Measurements from ENCODE around the gene CCNI2.

The CCNI2 gene

DNA sequence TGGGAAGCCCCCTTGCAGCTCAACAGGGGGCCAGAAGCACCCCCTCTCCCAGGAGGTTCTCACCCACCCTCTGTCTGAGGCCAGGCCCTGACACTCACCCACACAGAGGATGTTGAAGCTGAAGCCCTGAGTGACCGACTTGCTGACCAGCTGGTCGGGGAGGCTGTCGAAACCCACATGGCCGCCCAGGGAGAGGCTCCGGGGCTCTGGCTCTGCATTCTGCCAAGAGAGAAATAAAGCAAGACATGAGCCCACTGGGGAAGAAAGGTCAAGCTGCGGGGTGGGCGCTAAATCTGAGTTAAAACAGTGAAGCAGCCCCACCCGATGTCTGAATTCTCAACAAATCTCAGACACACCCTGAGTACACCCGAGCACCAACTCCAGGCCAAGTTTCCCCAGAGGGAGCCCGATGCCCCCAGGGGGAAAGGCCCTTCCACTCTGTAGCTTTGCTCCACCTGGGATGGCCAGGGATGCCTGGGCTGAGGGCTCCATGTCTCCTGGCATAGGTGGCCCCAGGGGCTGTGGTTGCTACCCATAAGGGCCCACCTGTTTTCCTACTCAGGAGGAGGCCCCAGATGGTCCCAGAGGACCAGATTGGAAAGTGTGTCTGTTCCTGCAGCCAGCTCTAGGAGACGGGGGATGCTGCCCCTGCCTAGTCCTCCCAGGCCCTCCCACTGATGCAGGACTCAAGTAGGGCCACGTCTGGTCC is 18.2 kb downstream of the CCNI2 start:
- H3K36me3 ChIP-seq (ENCODE audit: control insufficient read depth in 1 of 2, insufficient read depth in 2 of 2, low read length in 2 of 2) = peaks cover 25 to 45% of the 10 kb centered on the region in 2 donors
- no peak overlapping the region for H3K4me3 ChIP-seq (ENCODE audit: low read depth in 1 of 2, low read length in 2 of 2)
- no peak overlapping the region for H3K9ac ChIP-seq (ENCODE audit: low read depth in 1 of 2, low read length in 2 of 2)
- H3K9me3 ChIP-seq (ENCODE audit: control insufficient read depth in 1 of 2, low read length in 2 of 2) = no peaks in the 10 kb centered on the region
- H3K27ac ChIP-seq (ENCODE audit: low read depth, low read length) = no peak overlapping the region
- H3K27me3 ChIP-seq (ENCODE audit: control insufficient read depth in 1 of 2, insufficient read depth in 2 of 2, low read length in 2 of 2) = no peaks in the 10 kb centered on the region
- peaks cover 3 to 6% of the 10 kb centered on the region in 2 donors for H3K4me1 ChIP-seq (ENCODE audit: control insufficient read depth in 1 of 2, insufficient read depth in 2 of 2, low read length in 2 of 2)

DNA sequence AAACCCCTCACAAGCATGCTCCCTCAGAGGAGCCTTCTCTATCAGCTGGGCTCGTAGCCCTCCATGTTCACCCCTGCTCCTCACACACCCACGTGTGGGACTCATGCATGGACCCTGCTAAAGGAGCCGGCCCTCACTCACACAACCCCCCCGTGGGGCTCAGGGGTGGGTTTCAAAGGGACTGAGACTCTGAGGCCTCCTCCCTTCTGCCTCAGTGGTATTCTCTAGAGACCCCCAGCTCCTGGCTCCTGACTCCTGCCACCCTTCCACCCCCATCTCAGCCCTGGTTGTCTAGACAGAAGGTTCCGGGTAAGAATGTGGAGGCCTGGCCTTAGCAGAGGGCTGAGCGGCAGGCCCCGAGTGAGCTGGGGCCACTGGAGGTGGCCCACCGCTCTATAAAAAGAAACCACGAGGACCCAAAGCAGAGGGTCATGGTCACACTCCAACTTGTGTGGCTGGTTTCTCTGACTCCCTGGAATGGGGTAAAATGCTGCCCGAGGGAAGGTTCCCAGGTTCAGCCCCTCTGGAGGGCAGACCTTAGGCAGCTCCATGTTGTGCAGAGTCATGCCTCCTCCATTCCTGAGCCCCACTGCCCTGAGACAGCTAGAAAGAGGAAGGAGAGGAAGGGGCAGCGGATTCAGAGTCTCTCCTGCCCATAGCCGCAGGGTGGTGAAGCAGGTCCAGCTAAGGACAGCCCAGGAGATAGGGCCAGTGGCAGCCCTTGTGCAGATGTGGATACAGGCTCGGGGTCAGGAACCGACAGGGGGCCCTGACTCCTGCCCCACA is 19.0 kb downstream of the CCNI2 start:
- Histone ChIP-seq H3K27me3 (ENCODE audit: control insufficient read depth in 1 of 2, insufficient read depth in 2 of 2, low read length in 2 of 2) (no peaks in the 10 kb centered on the region), H3K27ac (ENCODE audit: low read depth, low read length) (no peak overlapping the region), H3K9ac (ENCODE audit: low read depth in 1 of 2, low read length in 2 of 2) (no peak overlapping the region), H3K4me1 (ENCODE audit: control insufficient read depth in 1 of 2, insufficient read depth in 2 of 2, low read length in 2 of 2) (peaks cover 3 to 6% of the 10 kb centered on the region in 2 donors), H3K9me3 (ENCODE audit: control insufficient read depth in 1 of 2, low read length in 2 of 2) (no peaks in the 10 kb centered on the region), H3K36me3 (ENCODE audit: control insufficient read depth in 1 of 2, insufficient read depth in 2 of 2, low read length in 2 of 2) (peaks cover 25 to 38% of the 10 kb centered on the region in 2 donors), H3K4me3 (ENCODE audit: low read depth in 1 of 2, low read length in 2 of 2) (no peak overlapping the region)

DNA sequence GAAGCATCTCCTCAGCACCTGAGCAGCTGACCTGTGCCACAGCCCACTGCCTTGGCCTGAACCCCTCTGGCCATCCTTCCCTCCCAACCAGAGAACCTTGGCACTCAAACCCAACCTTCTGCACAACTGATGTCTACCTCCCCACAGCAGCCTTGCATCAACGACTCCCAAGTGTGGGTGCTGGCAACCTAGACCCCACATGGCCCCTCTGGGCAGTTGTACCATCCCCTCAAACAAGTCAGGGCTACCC is 19.5 kb downstream of the CCNI2 start:
- no peaks in the 10 kb centered on the region for H3K27me3 ChIP-seq (ENCODE audit: control insufficient read depth in 1 of 2, insufficient read depth in 2 of 2, low read length in 2 of 2)
- peaks cover 3 to 6% of the 10 kb centered on the region in 2 donors for H3K4me1 ChIP-seq (ENCODE audit: control insufficient read depth in 1 of 2, insufficient read depth in 2 of 2, low read length in 2 of 2)
- no peak overlapping the region for H3K27ac ChIP-seq (ENCODE audit: low read depth, low read length)
- no peaks in the 10 kb centered on the region for H3K9me3 ChIP-seq (ENCODE audit: control insufficient read depth in 1 of 2, low read length in 2 of 2)
- H3K9ac ChIP-seq (ENCODE audit: low read depth in 1 of 2, low read length in 2 of 2) = no peak overlapping the region
- no peak overlapping the region for H3K4me3 ChIP-seq (ENCODE audit: low read depth in 1 of 2, low read length in 2 of 2)
- H3K36me3 ChIP-seq (ENCODE audit: control insufficient read depth in 1 of 2, insufficient read depth in 2 of 2, low read length in 2 of 2) = peaks cover 25 to 32% of the 10 kb centered on the region in 2 donors

DNA sequence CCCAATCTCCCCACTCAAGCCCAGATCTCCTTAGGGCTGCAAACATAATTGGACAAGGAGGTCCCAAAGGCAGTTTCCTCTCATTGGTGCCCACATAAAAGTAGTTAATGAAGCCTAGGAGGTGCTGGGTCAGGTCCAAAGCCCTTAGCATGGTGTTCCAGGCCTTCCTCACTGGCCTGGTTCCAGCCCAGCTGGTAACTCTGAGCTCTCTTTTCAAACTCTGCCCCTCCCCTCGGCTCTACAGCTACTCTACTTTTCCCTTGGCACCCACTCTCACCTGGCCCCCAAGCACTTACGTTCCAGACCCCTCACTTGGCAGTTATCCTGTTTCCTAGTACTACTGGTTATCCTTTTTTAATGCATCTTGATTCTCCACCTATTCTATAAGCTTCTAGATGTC is 19.9 kb downstream of the CCNI2 start:
- Histone ChIP-seq H3K4me1 (ENCODE audit: control insufficient read depth in 1 of 2, insufficient read depth in 2 of 2, low read length in 2 of 2) (peaks cover 3 to 6% of the 10 kb centered on the region in 2 donors), H3K27me3 (ENCODE audit: control insufficient read depth in 1 of 2, insufficient read depth in 2 of 2, low read length in 2 of 2) (no peaks in the 10 kb centered on the region), H3K9ac (ENCODE audit: low read depth in 1 of 2, low read length in 2 of 2) (no peak overlapping the region), H3K36me3 (ENCODE audit: control insufficient read depth in 1 of 2, insufficient read depth in 2 of 2, low read length in 2 of 2) (peaks cover 26 to 29% of the 10 kb centered on the region in 2 donors), H3K27ac (ENCODE audit: low read depth, low read length) (no peak overlapping the region), H3K4me3 (ENCODE audit: low read depth in 1 of 2, low read length in 2 of 2) (no peak overlapping the region), H3K9me3 (ENCODE audit: control insufficient read depth in 1 of 2, low read length in 2 of 2) (no peaks in the 10 kb centered on the region)

DNA sequence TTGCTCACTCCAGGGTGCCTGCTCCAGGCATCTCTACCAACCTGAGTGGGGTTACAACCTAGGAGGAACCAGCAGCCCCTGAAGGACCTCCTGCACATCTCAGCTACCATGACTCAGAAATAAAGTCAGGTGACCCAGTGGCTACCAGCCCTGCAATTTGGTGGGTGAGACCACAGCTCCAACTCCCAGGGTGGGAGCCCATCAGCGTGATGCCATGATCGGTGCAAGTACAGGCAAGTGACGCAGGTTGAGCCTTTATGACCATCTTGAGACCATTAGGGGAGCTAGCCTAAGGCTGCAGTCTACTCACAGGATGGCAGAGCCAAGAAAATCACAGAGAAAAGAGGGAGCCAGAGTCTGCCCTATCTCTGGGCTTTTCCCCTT is 21.3 kb downstream of the CCNI2 start:
- Histone ChIP-seq H3K9me3 (ENCODE audit: control insufficient read depth in 1 of 2, low read length in 2 of 2) (no peaks in the 10 kb centered on the region), H3K27ac (ENCODE audit: low read depth, low read length) (no peak overlapping the region), H3K27me3 (ENCODE audit: control insufficient read depth in 1 of 2, insufficient read depth in 2 of 2, low read length in 2 of 2) (no peaks in the 10 kb centered on the region), H3K9ac (ENCODE audit: low read depth in 1 of 2, low read length in 2 of 2) (no peak overlapping the region), H3K4me1 (ENCODE audit: control insufficient read depth in 1 of 2, insufficient read depth in 2 of 2, low read length in 2 of 2) (peaks cover 3 to 6% of the 10 kb centered on the region in 2 donors), H3K36me3 (ENCODE audit: control insufficient read depth in 1 of 2, insufficient read depth in 2 of 2, low read length in 2 of 2) (peaks cover 14 to 16% of the 10 kb centered on the region in 2 donors), H3K4me3 (ENCODE audit: low read depth in 1 of 2, low read length in 2 of 2) (no peak overlapping the region)

DNA sequence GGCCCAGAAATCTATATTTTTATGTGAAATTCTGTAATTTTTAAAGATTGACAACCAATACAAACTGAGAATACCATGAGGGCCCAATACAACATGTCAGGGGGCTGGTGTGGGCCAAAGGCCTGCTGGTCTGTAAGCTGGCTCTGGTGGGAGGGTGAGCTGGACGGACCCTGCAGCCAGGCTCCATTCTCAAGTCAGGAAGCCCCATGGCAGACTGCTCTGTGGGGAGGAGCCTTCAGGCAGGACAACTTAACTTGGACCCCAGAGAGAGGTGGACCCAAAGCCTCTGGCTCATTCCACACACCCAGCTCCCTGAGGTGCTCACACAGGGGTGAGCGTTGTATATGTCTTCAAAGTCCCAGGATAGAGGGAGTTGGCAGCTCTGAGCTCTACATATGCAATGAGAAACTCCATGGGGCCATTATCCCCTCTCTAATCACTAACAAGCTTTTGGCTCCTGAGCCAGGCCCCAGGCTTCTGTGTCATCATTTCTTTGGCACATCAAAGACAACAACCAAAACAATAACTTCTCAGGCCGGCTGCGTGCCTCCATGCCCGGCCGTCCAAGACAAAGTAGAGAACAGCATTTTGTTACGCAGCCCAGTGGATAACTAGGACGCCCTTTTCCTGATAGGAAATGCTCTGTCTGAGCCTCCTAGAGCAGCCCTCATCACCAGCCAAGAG is 23.4 kb downstream of the CCNI2 start:
- Histone ChIP-seq H3K9me3 (ENCODE audit: control insufficient read depth in 1 of 2, low read length in 2 of 2) (no peaks in the 10 kb centered on the region), H3K36me3 (ENCODE audit: control insufficient read depth in 1 of 2, insufficient read depth in 2 of 2, low read length in 2 of 2) (peaks cover 0 to 3% of the 10 kb centered on the region in 2 donors), H3K27ac (ENCODE audit: low read depth, low read length) (no peak overlapping the region), H3K4me3 (ENCODE audit: low read depth in 1 of 2, low read length in 2 of 2) (no peak overlapping the region), H3K27me3 (ENCODE audit: control insufficient read depth in 1 of 2, insufficient read depth in 2 of 2, low read length in 2 of 2) (no peaks in the 10 kb centered on the region), H3K9ac (ENCODE audit: low read depth in 1 of 2, low read length in 2 of 2) (no peak overlapping the region), H3K4me1 (ENCODE audit: control insufficient read depth in 1 of 2, insufficient read depth in 2 of 2, low read length in 2 of 2) (peaks cover 19 to 20% of the 10 kb centered on the region in 2 donors)

DNA sequence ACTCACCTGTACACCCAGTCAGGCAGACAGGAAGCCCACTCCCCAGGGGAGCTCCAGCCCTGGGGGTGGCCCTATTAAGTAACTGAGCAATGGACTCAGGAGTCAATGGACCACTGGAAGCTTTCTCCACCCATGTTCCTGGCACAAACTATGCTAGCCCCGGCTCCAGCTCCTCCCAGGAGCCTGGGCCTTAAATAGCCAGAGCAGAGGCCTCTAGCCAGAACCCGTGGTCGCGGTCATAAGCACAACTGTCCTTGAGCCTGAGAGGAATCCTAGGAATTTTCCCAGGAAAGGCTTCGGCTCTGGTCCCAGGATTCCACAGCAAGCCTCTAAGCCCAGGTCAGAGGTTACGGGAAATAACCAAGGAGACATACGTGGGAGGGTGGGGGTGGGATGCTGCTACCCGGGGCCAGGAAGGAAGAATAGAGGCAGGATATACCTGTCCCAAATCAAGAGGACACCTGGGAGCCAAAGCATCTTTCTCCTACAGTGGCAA is 24.3 kb downstream of the CCNI2 start:
- Histone ChIP-seq H3K27me3 (ENCODE audit: control insufficient read depth in 1 of 2, insufficient read depth in 2 of 2, low read length in 2 of 2) (no peaks in the 10 kb centered on the region), H3K4me1 (ENCODE audit: control insufficient read depth in 1 of 2, insufficient read depth in 2 of 2, low read length in 2 of 2) (peaks cover 26 to 27% of the 10 kb centered on the region in 2 donors), H3K9ac (ENCODE audit: low read depth in 1 of 2, low read length in 2 of 2) (no peak overlapping the region), H3K4me3 (ENCODE audit: low read depth in 1 of 2, low read length in 2 of 2) (no peak overlapping the region), H3K27ac (ENCODE audit: low read depth, low read length) (no peak overlapping the region), H3K36me3 (ENCODE audit: control insufficient read depth in 1 of 2, insufficient read depth in 2 of 2, low read length in 2 of 2) (peaks cover 0 to 3% of the 10 kb centered on the region in 2 donors), H3K9me3 (ENCODE audit: control insufficient read depth in 1 of 2, low read length in 2 of 2) (no peaks in the 10 kb centered on the region)

DNA sequence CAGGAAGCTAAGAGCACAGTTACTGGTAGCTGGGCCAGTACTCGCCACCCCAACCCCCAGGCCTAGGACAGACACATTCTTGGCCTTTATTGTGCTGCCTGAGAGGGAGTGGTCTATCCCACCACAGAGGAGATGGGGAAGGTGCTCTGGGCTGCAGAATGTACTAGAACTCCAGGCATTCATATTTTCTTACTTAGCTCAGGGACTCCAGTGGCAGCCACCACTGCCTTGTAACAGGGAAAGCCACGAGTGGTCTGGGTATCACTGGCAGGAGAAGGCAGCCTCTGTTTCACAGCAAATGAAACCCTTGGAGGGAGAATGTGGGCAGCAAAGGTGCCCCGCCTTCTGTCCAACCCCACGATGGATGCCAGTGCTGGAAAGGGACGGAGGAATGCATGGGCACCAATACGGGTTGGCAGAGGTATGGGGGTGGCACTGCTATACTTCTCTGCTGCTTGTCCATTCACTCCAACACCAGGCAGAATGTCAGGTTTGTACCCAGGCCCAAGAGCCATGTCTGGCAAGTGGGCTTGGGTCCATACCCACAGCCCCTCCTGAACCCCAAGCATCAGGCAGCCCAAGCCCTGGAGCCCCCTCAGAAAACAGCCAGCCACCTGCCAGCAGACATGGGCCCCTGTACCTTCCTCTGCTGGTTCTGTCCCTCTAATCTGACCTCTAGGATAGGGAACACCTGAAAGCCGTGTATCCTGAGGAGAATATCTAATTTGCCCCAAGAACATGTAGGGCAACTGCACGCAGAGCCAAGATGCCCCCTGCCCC is 25.3 kb downstream of the CCNI2 start:
- peaks cover 23 to 27% of the 10 kb centered on the region in 2 donors for H3K4me1 ChIP-seq (ENCODE audit: control insufficient read depth in 1 of 2, insufficient read depth in 2 of 2, low read length in 2 of 2)
- H3K4me3 ChIP-seq (ENCODE audit: low read depth in 1 of 2, low read length in 2 of 2) = no peak overlapping the region
- H3K36me3 ChIP-seq (ENCODE audit: control insufficient read depth in 1 of 2, insufficient read depth in 2 of 2, low read length in 2 of 2) = peaks cover 0 to 3% of the 10 kb centered on the region in 2 donors
- H3K9me3 ChIP-seq (ENCODE audit: control insufficient read depth in 1 of 2, low read length in 2 of 2) = no peaks in the 10 kb centered on the region
- H3K9ac ChIP-seq (ENCODE audit: low read depth in 1 of 2, low read length in 2 of 2) = no peak overlapping the region
- H3K27ac ChIP-seq (ENCODE audit: low read depth, low read length) = no peak overlapping the region
- H3K27me3 ChIP-seq (ENCODE audit: control insufficient read depth in 1 of 2, insufficient read depth in 2 of 2, low read length in 2 of 2) = no peaks in the 10 kb centered on the region

DNA sequence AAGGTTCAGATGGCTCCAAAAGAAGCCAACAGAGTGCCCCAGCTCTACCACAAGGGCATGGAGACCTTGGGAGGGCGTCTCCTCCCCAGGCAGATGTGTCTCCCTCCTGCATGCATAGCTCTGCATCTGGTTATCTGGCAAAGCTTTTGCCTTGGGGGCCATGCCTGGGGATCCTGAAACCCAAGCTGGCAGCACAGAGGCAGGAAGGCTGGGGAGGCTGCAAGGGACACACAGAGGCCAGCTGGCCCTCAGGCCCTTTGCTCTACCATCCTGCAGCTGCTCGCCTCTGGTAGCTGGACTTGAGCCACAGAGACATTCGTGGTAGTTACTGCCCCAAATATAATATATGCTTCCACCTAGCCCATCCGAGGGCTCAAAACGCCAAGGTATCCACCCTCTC is 25.9 kb downstream of the CCNI2 start:
- Histone ChIP-seq H3K4me1 (ENCODE audit: control insufficient read depth in 1 of 2, insufficient read depth in 2 of 2, low read length in 2 of 2) (peaks cover 30% of the 10 kb centered on the region in 2 donors), H3K27me3 (ENCODE audit: control insufficient read depth in 1 of 2, insufficient read depth in 2 of 2, low read length in 2 of 2) (no peaks in the 10 kb centered on the region), H3K4me3 (ENCODE audit: low read depth in 1 of 2, low read length in 2 of 2) (no peak overlapping the region), H3K9me3 (ENCODE audit: control insufficient read depth in 1 of 2, low read length in 2 of 2) (no peaks in the 10 kb centered on the region), H3K9ac (ENCODE audit: low read depth in 1 of 2, low read length in 2 of 2) (no peak overlapping the region), H3K27ac (ENCODE audit: low read depth, low read length) (no peak overlapping the region), H3K36me3 (ENCODE audit: control insufficient read depth in 1 of 2, insufficient read depth in 2 of 2, low read length in 2 of 2) (peaks cover 0 to 3% of the 10 kb centered on the region in 2 donors)

All from duodenal mucosa (tissue), 2 donors.